WTC11 (cell line): Measurements from ENCODE around the gene HIPK2. TPM values are rescaled to one million over a fixed set of nuclear protein-coding genes. Genes with fewer than 3 reads are reported as not detected.

Experiments
- ATAC-seq: fragments of 200-7000 bp; cut with Tn5 transposase; 2 replicates; pipeline ENCODE4 v1.10.0; 2021; ENCODE audit warnings: mild to moderate bottlenecking, moderate library complexity
- CTCF ChIA-PET: fragments of 300-600 bp; sonication (Branson Sonifier 250); formaldehyde crosslinking; loops from one replicate; lab custom pipeline; 2021; ENCODE audit warnings: antibody characterized with exemption; lab: Charles Lee
- POLR2A ChIA-PET: fragments of 350-600 bp; sonication (Branson Sonifier 250); formaldehyde crosslinking; loops from one replicate; lab custom pipeline; 2021; ENCODE audit warnings: antibody characterized with exemption; lab: Charles Lee
- DNase-seq: peaks from one replicate; pipeline ENCODE4 v3.0.0; 2021; ENCODE audit warnings: low spot score
- H3K27ac Mint-ChIP-seq: 2 replicates; pipeline ENCODE4 v1.8.0; 2021; ENCODE audit warnings: mixed read lengths
- H3K27me3 Mint-ChIP-seq: 2 replicates; pipeline ENCODE4 v1.8.0; 2021; ENCODE audit warnings: low read depth, mild to moderate bottlenecking, moderate library complexity, mixed read lengths
- H3K36me3 Mint-ChIP-seq: 2 replicates; pipeline ENCODE4 v1.8.0; 2021; ENCODE audit warnings: mixed read lengths
- H3K4me1 Mint-ChIP-seq: 2 replicates; pipeline ENCODE4 v1.8.0; 2022; ENCODE audit warnings: mixed read lengths
- H3K4me3 Mint-ChIP-seq: 2 replicates; pipeline ENCODE4 v1.8.0; 2021; ENCODE audit warnings: mild to moderate bottlenecking, moderate library complexity, mixed read lengths
- H3K9me3 Mint-ChIP-seq: 2 replicates; pipeline ENCODE4 v1.8.0; 2021; ENCODE audit warnings: mixed read lengths
- AFF4 ChIP-seq: sonication (generic); formaldehyde crosslinking; IDR thresholded peaks from 2 replicates; pipeline ENCODE4 v1.8.1; 2023; ENCODE audit warnings: mild to moderate bottlenecking, missing genetic modification reagents, borderline replicate concordance
- CBFB ChIP-seq: sonication (generic); formaldehyde crosslinking; IDR thresholded peaks from 2 replicates; pipeline ENCODE4 v1.8.1; 2022; ENCODE audit warnings: mild to moderate bottlenecking, low read depth, missing genetic modification reagents
- CREM ChIP-seq: sonication (generic); formaldehyde crosslinking; IDR thresholded peaks from 2 replicates; pipeline ENCODE4 v1.8.1; 2022; ENCODE audit warnings: mild to moderate bottlenecking, missing genetic modification reagents, moderate library complexity
- ESRRA ChIP-seq: sonication (generic); formaldehyde crosslinking; IDR thresholded peaks from 2 replicates; pipeline ENCODE4 v1.8.1; 2022; ENCODE audit warnings: mild to moderate bottlenecking, missing genetic modification reagents, borderline replicate concordance
- ETV6 ChIP-seq: sonication (generic); formaldehyde crosslinking; IDR thresholded peaks from 2 replicates; pipeline ENCODE4 v1.8.1; 2022; ENCODE audit warnings: mild to moderate bottlenecking, missing genetic modification reagents
- FOXJ3 ChIP-seq: sonication (generic); formaldehyde crosslinking; IDR thresholded peaks from 2 replicates; pipeline ENCODE4 v1.9.0; 2021; ENCODE audit warnings: missing genetic modification reagents, mild to moderate bottlenecking, borderline replicate concordance
- FOXK1 ChIP-seq: sonication (generic); formaldehyde crosslinking; IDR thresholded peaks from 2 replicates; pipeline ENCODE4 v1.8.0; 2022; ENCODE audit warnings: mild to moderate bottlenecking, moderate library complexity, missing genetic modification reagents
- GABPB1 ChIP-seq: sonication (generic); formaldehyde crosslinking; IDR thresholded peaks from 2 replicates; pipeline ENCODE4 v1.8.1; 2023; ENCODE audit warnings: mild to moderate bottlenecking, missing genetic modification reagents
- JAZF1 ChIP-seq: fragments of 250-450 bp; sonication (Bioruptor Pico); IDR thresholded peaks from 2 replicates; pipeline ENCODE4 v1.9.0; 2021; ENCODE audit warnings: moderate library complexity, mild to moderate bottlenecking, inconsistent platforms
- MYBL2 ChIP-seq: sonication (generic); formaldehyde crosslinking; IDR thresholded peaks from 2 replicates; pipeline ENCODE4 v1.8.1; 2023; ENCODE audit warnings: mild to moderate bottlenecking, moderate library complexity, missing genetic modification reagents
- OVOL2 ChIP-seq: fragments of 250-450 bp; sonication (Bioruptor Pico); IDR thresholded peaks from 2 replicates; pipeline ENCODE4 v1.9.0; 2021; ENCODE audit warnings: mild to moderate bottlenecking, borderline replicate concordance
- SP1 ChIP-seq: sonication (generic); formaldehyde crosslinking; conservative IDR thresholded peaks from 2 replicates; pipeline ENCODE4 v1.8.1; 2022; ENCODE audit warnings: missing genetic modification reagents
- TEAD1 ChIP-seq: sonication (generic); formaldehyde crosslinking; IDR thresholded peaks from 2 replicates; pipeline ENCODE4 v1.8.0; 2022; ENCODE audit warnings: mild to moderate bottlenecking, missing genetic modification reagents
- ZNF121 ChIP-seq: sonication (generic); formaldehyde crosslinking; IDR thresholded peaks from 2 replicates; pipeline ENCODE4 v1.8.0; 2023; ENCODE audit warnings: missing genetic modification reagents
- ZNF138 ChIP-seq: sonication (generic); formaldehyde crosslinking; conservative IDR thresholded peaks from 2 replicates; pipeline ENCODE4 v1.8.1; 2022; ENCODE audit warnings: mild to moderate bottlenecking, moderate library complexity, missing genetic modification reagents
- ZNF423 ChIP-seq: fragments of 250-450 bp; sonication (Bioruptor Pico); IDR thresholded peaks from 2 replicates; pipeline ENCODE4 v2.1.2; 2022; ENCODE audit warnings: mild to moderate bottlenecking, moderate library complexity
- ZNF425 ChIP-seq: fragments of 250-450 bp; sonication (Bioruptor Pico); conservative IDR thresholded peaks from 2 replicates; pipeline ENCODE4 v1.9.0; 2021; ENCODE audit warnings: mild to moderate bottlenecking
- total RNA-seq: library from RNA; stranded (reverse); gene quantifications from 3 replicates; pipeline ENCODE4 v1.2.3, GENCODE V29; 2021
- TF ChIP-seq, protein P1 (sequence below): fragments of 250-450 bp; sonication (Bioruptor Pico); IDR thresholded peaks from 2 replicates; pipeline ENCODE4 v1.9.0; 2021; ENCODE audit warnings: mild to moderate bottlenecking
- TF ChIP-seq, protein P2 (sequence below): fragments of 250-450 bp; sonication (Bioruptor Pico); IDR thresholded peaks from 2 replicates; pipeline ENCODE4 v2.1.2; 2022; ENCODE audit warnings: mild to moderate bottlenecking, moderate library complexity
- TF ChIP-seq, protein P3 (sequence below): fragments of 250-450 bp; sonication (Bioruptor Pico); IDR thresholded peaks from 2 replicates; pipeline ENCODE4 v1.9.0; 2021; ENCODE audit warnings: mild to moderate bottlenecking, borderline replicate concordance

Gene HIPK2
- total RNA-seq, 1 experiment from 2014 or later = 25.3 TPM

DNA sequence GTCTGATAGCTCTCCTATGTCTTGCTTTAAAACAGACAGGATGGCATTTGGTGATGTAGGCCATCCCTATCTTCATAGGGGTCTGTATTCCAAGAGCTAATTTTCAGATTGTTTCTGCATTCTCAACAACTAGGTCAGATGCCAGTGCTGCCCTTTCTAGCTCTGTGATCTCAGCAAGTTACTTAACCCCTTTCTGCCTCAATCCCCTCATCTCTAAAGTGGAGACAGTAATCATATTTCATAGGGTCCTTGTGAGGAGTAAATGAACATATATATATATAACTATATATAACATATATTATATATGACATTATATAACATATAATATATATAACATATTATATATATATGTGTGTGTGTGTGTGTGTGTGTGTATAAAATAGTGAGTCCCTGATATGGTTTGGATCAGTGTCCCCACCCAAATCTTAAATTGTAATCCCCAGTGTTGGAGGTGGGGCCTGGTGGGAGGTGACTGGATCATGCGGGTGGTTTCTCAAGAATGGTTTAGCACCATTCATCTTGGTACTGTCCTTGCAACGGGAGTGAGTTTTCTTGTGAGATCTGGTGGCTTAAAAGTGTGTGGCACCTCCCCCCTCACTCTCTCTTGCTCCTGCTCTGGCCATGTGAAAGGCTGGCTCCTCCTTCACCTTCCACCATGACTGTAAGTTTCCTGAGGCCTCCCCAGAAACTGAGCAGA is 45.2 kb downstream of the HIPK2 start (continued):
- TF ChIP-seq CREM (no peak), OVOL2 (no peak), SP1 (no peak), ZNF121 (CRISPR knock-in tag) (no peak), ZNF138 (CRISPR knock-in tag) (no peak), ZNF425 (CRISPR knock-in tag) (no peak), TEAD1 (no peak)
- TF ChIP-seq, protein P1, sequence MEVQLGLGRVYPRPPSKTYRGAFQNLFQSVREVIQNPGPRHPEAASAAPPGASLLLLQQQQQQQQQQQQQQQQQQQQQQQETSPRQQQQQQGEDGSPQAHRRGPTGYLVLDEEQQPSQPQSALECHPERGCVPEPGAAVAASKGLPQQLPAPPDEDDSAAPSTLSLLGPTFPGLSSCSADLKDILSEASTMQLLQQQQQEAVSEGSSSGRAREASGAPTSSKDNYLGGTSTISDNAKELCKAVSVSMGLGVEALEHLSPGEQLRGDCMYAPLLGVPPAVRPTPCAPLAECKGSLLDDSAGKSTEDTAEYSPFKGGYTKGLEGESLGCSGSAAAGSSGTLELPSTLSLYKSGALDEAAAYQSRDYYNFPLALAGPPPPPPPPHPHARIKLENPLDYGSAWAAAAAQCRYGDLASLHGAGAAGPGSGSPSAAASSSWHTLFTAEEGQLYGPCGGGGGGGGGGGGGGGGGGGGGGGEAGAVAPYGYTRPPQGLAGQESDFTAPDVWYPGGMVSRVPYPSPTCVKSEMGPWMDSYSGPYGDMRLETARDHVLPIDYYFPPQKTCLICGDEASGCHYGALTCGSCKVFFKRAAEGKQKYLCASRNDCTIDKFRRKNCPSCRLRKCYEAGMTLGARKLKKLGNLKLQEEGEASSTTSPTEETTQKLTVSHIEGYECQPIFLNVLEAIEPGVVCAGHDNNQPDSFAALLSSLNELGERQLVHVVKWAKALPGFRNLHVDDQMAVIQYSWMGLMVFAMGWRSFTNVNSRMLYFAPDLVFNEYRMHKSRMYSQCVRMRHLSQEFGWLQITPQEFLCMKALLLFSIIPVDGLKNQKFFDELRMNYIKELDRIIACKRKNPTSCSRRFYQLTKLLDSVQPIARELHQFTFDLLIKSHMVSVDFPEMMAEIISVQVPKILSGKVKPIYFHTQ (CRISPR knock-in tag) = no peak
- TF ChIP-seq, protein P2, sequence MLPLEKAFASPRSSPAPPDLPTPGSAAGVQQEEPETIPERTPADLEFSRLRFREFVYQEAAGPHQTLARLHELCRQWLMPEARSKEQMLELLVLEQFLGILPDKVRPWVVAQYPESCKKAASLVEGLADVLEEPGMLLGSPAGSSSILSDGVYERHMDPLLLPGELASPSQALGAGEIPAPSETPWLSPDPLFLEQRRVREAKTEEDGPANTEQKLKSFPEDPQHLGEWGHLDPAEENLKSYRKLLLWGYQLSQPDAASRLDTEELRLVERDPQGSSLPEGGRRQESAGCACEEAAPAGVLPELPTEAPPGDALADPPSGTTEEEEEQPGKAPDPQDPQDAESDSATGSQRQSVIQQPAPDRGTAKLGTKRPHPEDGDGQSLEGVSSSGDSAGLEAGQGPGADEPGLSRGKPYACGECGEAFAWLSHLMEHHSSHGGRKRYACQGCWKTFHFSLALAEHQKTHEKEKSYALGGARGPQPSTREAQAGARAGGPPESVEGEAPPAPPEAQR (CRISPR knock-in tag) = no peak

DNA sequence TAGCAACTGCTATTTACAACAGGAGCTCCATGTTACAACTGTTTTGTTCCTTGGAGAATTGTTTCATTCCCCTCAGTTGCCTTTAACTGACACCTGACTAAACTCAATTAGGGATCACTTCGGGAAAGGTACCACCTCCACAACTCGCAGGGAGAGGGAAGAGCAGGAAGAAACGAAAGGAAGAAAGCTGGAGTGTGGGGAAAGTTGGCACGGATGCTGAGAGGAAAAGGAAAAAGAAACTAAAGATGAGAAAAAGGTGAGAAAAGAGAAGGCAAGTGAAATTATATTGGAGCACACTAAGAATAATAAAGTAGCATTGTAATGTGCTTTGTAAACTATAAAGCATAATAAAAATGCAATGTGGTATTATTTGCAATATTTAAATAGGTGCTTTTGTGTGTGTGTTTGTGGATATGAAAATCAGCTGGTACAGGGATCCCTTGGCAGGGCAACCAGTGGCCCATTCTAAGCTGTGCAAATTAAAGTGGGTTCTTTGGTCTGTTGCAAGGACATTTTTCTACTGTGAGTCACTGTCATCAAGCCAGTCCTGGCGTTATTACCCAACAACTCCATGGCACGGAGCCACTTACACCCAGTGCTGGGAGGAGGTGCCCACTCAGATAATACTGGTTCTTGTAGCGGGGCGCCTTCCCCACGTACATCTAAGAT is 45.9 kb downstream of the HIPK2 start:
- Mint-ChIP-seq H3K36me3 (peaks cover 3% of the 10 kb centered on the region; the same call in 1 of the 2 replicates), H3K27me3 (no peaks in the 10 kb centered on the region), H3K27ac (peak overlapping the region; percentile 21; the same call in 1 of the 2 replicates), H3K9me3 (0 out of 2 replicates have a peak, but pooled peaks cover 8% of the 10 kb centered on the region), H3K4me1 (peaks cover 15% of the 10 kb centered on the region), H3K4me3 (no peak overlapping the region)
- ChIA-PET CTCF (no interaction called here), POLR2A (interaction anchor here (0.6 kb wide), 1 partner anchor 243 kb away, joined by 3 read pairs; no protein-coding TSS in a partner anchor)
- DNase-seq = no peak
- no peak for ATAC-seq
- TF ChIP-seq ESRRA (CRISPR knock-in tag) (no peak), TEAD1 (no peak), MYBL2 (CRISPR knock-in tag) (no peak), CBFB (CRISPR knock-in tag) (no peak), ZNF423 (CRISPR knock-in tag) (no peak), JAZF1 (CRISPR knock-in tag) (no peak), OVOL2 (no peak), ETV6 (CRISPR knock-in tag) (no peak), GABPB1 (no peak), FOXK1 (CRISPR knock-in tag) (no peak), AFF4 (CRISPR knock-in tag) (no peak), ZNF121 (CRISPR knock-in tag) (no peak), FOXJ3 (CRISPR knock-in tag) (no peak)
- TF ChIP-seq, protein P3, sequence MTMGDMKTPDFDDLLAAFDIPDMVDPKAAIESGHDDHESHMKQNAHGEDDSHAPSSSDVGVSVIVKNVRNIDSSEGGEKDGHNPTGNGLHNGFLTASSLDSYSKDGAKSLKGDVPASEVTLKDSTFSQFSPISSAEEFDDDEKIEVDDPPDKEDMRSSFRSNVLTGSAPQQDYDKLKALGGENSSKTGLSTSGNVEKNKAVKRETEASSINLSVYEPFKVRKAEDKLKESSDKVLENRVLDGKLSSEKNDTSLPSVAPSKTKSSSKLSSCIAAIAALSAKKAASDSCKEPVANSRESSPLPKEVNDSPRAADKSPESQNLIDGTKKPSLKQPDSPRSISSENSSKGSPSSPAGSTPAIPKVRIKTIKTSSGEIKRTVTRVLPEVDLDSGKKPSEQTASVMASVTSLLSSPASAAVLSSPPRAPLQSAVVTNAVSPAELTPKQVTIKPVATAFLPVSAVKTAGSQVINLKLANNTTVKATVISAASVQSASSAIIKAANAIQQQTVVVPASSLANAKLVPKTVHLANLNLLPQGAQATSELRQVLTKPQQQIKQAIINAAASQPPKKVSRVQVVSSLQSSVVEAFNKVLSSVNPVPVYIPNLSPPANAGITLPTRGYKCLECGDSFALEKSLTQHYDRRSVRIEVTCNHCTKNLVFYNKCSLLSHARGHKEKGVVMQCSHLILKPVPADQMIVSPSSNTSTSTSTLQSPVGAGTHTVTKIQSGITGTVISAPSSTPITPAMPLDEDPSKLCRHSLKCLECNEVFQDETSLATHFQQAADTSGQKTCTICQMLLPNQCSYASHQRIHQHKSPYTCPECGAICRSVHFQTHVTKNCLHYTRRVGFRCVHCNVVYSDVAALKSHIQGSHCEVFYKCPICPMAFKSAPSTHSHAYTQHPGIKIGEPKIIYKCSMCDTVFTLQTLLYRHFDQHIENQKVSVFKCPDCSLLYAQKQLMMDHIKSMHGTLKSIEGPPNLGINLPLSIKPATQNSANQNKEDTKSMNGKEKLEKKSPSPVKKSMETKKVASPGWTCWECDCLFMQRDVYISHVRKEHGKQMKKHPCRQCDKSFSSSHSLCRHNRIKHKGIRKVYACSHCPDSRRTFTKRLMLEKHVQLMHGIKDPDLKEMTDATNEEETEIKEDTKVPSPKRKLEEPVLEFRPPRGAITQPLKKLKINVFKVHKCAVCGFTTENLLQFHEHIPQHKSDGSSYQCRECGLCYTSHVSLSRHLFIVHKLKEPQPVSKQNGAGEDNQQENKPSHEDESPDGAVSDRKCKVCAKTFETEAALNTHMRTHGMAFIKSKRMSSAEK (CRISPR knock-in tag) = no peak
